Measurements from ENCODE around the gene SIPA1L3. TPM values are rescaled to one million over a fixed set of nuclear protein-coding genes. Genes with fewer than 3 reads are reported as not detected.

SIPA1L3 gene
- total RNA-seq, 4 donors from 2014 or later, result 4.1 to 18.7 (median 6.1) TPM

DNA sequence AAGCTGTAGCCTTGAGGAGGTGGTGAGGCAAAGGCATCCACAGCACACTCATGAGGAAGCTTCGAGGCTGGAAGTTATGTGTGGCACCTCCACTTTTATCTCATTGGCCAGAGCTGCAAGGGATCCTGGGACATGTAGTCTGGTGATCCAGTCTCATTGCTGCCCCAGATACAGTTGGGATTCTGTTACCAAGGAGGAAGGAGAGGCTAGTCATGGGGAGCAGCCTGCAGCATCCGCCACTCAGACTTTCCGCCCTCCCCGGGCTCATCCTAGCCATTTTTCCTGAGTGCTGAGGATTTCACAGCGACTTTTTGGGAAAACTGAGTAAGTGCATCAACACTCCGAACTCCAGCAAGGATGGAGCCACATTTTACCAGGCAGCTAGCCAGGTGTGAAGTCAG, 242.7 kb downstream of the SIPA1L3 start:
- in situ Hi-C loops (cut with MboI; ENCODE audit: low sequenced_read_pairs in 4 of 4), result loop anchor here in 1 of 4 donors (25.0 kb wide), 1 partner anchor 188 kb away; the partner anchor contains the start of gene CATSPERG

DNA sequence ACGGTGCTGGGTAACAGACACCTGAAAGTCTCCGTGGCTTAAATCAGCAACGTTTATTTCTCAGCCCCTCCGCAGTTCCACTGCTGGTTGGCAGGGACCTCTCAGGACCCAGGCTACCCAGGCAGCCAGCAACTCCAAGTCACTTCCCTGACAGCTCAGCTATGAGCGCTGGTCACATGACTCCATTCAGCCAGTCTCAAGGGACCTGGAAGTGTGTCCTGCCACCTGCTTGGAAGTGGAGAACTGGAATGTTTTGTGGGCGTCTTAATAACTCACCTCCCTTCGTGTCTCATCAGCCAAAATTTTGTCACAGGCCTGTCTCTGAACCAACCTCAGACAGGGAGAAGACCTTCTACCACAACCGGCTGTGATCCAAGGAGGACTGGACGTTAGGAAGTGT, 244.2 kb downstream of the SIPA1L3 start:
- Histone ChIP-seq H3K9me3 (no peaks in the 10 kb centered on the region), H3K36me3 (peaks cover 0 to 15% of the 10 kb centered on the region in 2 donors), H3K27me3 (no peaks in the 10 kb centered on the region), H3K4me3 (no peak overlapping the region), H3K27ac (no peak overlapping the region), H3K4me1 (peaks cover 0 to 6% of the 10 kb centered on the region in 2 donors)
- DNase-seq, result no peak
- no peak for ATAC-seq
- no peak for TF ChIP-seq POLR2A (IDR thresholded peaks at IDR 0.05)
- TF ChIP-seq, protein P1, sequence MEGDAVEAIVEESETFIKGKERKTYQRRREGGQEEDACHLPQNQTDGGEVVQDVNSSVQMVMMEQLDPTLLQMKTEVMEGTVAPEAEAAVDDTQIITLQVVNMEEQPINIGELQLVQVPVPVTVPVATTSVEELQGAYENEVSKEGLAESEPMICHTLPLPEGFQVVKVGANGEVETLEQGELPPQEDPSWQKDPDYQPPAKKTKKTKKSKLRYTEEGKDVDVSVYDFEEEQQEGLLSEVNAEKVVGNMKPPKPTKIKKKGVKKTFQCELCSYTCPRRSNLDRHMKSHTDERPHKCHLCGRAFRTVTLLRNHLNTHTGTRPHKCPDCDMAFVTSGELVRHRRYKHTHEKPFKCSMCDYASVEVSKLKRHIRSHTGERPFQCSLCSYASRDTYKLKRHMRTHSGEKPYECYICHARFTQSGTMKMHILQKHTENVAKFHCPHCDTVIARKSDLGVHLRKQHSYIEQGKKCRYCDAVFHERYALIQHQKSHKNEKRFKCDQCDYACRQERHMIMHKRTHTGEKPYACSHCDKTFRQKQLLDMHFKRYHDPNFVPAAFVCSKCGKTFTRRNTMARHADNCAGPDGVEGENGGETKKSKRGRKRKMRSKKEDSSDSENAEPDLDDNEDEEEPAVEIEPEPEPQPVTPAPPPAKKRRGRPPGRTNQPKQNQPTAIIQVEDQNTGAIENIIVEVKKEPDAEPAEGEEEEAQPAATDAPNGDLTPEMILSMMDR (IDR thresholded peaks at IDR 0.05 in 4 of 5, conservative IDR thresholded peaks at IDR 0.05 in 1 of 5), result no peak
- in situ Hi-C loops (cut with MboI; ENCODE audit: low sequenced_read_pairs in 4 of 4) (no loop called here), intact Hi-C loops (cut with DNase I; ENCODE audit: low total_unique reads) (no loop called here)

More for the DNA sequence above, 242.7 kb downstream of the SIPA1L3 start:
- Histone ChIP-seq H3K36me3 (peaks cover 0 to 15% of the 10 kb centered on the region in 2 donors), H3K9me3 (no peaks in the 10 kb centered on the region), H3K27me3 (no peaks in the 10 kb centered on the region), H3K27ac (no peak overlapping the region), H3K4me1 (peaks cover 0 to 11% of the 10 kb centered on the region in 2 donors), H3K4me3 (no peak overlapping the region)
- no peak for DNase-seq
- TF ChIP-seq, protein P1 (IDR thresholded peaks at IDR 0.05 in 4 of 5, conservative IDR thresholded peaks at IDR 0.05 in 1 of 5), result no peak
- no peak for TF ChIP-seq POLR2A (IDR thresholded peaks at IDR 0.05)
- intact Hi-C loops (cut with DNase I; ENCODE audit: low total_unique reads), result no loop called here
- ATAC-seq, result no peak

DNA sequence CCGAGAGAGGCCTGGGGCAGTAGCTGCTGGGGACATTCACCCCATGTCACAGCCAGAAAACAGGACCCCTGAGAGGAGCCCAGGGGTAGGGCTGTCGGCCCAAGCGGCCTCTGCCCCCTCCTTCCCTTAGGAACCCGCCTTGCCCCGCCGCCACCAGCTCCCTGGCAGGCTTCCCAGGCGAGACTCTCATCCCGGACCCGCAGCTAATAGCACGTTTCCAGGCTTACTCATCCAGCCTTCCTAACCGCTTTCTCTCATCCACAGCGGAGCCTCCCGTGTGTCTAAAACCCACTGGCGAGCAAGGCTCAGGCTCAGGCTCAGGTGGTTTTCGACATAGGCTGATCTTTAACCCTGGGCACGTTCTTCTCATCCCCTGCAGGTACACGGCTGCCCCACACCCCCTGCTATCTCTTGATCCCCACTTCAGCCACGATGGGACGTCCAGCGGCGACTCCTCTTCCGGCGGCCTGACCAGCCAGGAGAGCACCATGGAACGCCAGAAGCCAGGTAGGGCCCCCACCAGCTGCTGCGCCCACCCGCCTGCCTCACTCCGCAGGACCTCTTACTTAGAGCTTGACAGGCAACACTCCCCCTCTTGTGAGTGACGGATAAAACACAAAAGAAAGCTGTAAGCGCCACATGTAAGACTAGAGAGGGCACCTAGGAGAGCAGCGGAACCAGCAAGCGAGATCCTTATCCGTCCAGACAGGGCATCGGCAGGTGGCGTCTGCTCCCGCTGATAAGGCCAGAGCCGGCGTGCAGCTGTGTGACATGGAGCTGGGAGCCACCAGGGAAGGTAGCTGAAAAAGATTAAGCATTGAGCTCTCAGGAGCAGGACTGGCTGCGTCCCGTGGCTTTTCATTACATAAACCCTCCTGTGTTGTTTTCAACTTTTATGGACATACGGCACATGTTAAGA, 245.7 kb downstream of the SIPA1L3 start:
- Histone ChIP-seq H3K4me1 (no peaks in the 10 kb centered on the region), H3K27ac (no peak overlapping the region), H3K4me3 (no peak overlapping the region), H3K27me3 (no peaks in the 10 kb centered on the region), H3K36me3 (peaks cover 0 to 15% of the 10 kb centered on the region in 2 donors), H3K9me3 (no peaks in the 10 kb centered on the region)
- in situ Hi-C loops (cut with MboI; ENCODE audit: low sequenced_read_pairs in 4 of 4) (no loop called here), intact Hi-C loops (cut with DNase I; ENCODE audit: low total_unique reads) (no loop called here)
- no peak for ATAC-seq
- TF ChIP-seq POLR2A (IDR thresholded peaks at IDR 0.05), result no peak
- TF ChIP-seq, protein P1 (IDR thresholded peaks at IDR 0.05 in 4 of 5, conservative IDR thresholded peaks at IDR 0.05 in 1 of 5), result no peak
- no peak for DNase-seq

DNA sequence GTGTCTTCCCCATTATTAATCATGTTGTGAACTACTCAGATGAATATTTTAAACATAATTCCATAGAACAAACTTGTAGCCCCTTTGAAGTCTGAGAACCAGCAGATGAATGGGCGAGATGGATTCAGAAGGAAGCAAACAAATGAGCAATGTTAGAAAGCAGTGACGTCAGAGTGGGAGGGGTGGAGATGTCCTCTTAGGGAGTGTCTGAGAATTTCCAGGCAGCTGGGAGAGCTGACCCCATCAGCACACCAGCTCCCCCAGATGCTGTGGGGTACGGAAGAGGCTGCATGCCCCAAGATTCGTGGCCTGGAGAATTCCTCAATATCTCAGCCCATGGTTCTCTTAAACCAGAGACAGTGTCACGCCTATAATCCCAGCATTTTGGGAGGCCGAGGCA, 248.4 kb downstream of the SIPA1L3 start:
- Histone ChIP-seq H3K4me1 (no peaks in the 10 kb centered on the region), H3K27me3 (no peaks in the 10 kb centered on the region), H3K9me3 (no peaks in the 10 kb centered on the region), H3K27ac (no peak overlapping the region), H3K4me3 (no peak overlapping the region), H3K36me3 (peaks cover 0 to 15% of the 10 kb centered on the region in 2 donors)
- ATAC-seq (no peak), DNase-seq (no peak)
- in situ Hi-C loops (cut with MboI; ENCODE audit: low sequenced_read_pairs in 4 of 4), result no loop called here
- TF ChIP-seq, protein P1 (IDR thresholded peaks at IDR 0.05 in 4 of 5, conservative IDR thresholded peaks at IDR 0.05 in 1 of 5), result no peak
- no peak for TF ChIP-seq POLR2A (IDR thresholded peaks at IDR 0.05)
- intact Hi-C loops (cut with DNase I; ENCODE audit: low total_unique reads), result no loop called here
